HG03097 (cell line): Measurements from ENCODE around the gene CDC42SE1.

Source experiments
- ATAC-seq: cut with Tn5 transposase; IDR thresholded peaks from one replicate; pipeline ENCODE4 v1.9.1; 2021; ENCODE audit not compliant: unreplicated experiment, low FRiP score

CDC42SE1 gene

DNA sequence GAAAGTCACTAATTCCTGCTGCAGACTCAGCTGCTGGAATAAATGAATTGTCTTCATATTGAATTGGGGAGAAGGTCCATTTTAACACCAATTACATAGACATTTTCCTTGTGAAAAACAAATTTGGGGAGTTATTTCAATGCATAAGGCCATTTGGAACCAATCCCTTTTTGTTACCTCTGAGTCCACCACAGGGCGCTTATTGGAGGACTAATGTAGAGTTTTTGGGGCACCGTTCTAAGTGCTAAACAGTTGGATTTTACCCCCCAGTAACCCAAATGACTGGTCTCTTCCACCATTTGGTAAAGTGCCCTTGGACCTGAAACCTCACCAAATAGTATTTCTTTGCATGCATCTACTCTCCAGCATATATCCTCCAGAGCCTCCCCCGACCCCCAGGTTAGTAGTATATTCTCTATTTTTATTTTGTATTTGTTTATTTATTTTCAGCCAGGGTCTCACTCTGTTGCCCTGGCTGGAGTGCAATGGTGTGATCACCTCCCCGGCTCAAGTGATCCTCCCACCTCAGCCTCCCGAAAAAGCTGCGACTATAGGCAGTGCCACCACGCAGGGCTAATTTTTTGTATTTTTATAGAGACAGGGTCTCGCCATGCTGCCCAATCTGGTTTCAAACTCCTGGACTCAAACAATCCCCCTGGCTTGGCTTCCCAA is 49.6 kb downstream of the CDC42SE1 start:
- ATAC-seq: no peak

DNA sequence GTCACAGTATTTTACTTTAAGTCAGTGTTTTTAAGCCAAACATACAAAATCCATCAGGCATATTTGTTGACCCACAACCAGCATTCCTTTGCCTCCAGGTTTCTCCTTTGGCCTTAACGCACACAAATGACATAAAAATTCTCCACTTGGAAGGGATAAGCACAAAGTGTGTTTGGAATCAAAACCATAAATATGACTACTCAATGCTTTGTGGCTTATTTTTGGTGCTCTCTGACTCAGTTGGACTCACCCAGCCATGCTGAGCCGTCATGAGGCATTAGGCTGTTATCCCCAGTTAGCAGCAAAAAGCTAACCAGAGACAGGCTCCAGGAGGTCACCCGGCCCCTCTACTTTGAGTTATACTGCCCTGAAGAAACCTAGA is 50.2 kb downstream of the CDC42SE1 start:
- ATAC-seq: no peak

DNA sequence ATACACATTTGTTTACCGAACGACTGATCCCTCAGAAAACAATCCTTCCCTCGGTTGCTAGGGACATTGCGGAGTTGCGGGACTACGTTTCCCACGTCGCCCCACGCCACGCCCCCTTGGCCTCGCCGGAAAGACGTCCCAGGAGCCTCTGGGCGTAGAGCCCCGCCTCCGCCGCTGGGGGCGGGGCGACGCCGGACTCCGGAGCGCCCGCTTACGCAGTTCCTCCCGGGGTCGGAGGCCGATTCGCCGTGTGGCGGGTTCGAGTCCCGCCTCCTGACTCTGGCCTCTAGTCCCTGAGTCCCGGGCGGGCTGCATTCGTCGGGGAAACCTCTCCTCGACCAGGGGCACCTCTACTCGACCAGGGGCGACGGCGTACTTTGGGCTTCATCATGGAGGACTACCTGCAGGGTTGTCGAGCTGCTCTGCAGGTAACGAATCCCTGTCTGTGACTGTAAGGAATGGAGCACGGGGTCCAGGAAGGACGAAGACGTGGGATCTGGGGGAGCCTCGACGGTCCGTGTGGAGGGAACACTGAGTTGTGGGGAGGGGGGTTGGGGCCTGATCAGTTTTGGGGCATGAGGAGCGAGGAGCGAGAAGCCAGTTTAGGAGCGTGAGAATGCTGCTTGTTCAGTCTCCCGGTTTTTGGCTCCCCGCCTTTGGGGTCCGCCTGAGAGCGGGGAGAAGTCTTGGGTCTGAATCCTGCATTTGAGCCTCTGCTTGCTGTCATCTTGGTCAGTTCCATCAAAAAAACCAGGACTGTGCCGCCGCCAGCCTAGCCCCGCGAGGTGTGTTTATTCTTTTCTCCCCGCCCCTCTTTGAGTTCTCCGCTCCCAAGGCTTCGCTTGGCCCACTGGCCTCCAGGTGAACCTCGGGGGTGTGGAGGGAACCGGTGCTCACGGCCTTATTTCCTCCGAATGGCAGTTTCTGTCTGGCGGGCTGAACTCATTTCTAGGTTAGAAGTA is 50.9 kb downstream of the CDC42SE1 start, which contains the start of gene PRUNE1:
Gene PRUNE1 (plus strand): TSS at position 206 of the 962 bp plus-strand sequence. CDS start 184 bp downstream, at position 390.
- peak; percentile 75 for ATAC-seq

DNA sequence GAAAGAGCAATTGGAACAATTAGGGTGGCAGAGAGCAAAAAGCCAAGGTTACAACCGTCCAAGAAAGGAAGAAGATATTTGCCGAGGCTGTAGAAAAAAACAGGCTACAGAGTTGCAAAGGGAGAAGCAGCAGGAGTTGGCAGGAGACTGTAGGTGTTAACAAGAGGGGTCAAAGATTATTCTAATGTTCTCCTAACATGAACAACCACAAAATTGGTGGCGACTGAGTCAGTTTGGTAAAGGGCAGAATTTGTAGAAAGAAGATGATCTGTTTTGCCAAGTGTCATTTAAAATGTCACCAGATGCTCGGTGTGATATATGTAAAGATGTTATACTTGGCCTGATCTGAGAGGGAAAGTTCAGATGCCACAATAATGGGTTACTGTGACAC is 51.6 kb downstream of the CDC42SE1 start:
- ATAC-seq: no peak

DNA sequence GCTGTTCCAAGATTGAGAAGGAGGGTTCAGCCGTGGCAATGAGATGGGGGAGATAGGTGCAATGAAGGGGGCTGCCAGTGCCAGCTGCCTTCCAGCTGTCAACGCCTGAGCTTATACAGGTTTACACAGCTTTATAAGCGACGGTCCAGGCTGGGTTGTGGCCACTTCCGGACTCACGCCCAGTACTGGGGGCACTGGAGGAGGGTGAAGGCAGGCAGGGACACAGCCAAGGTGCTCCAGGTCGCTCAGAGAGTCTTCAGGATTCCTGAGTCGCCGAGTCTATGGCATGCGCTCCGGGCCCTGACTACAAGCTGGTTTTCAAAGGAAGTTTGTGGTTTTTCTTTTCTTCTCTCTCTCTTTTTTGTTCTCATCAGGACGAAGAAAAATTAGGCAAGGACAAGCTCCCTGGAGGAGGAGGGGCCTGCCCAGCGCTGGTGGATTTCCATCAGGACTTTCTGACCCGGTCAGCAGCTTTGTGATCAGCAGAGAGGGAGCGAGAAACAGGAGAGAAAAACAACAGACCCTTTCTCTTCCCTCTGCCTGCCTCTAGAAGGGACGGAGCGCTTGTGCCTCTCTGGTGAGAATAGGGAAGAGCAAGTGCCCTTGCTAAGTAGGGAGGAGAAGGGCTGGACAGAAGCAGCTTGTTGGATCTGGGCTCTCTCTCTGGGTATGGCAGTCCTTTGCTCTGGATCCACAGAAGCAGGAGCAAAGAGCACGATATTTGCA is 52.9 kb downstream of the CDC42SE1 start, which contains the start of gene MINDY1:
Gene MINDY1 (minus strand): TSS at position 576 of the 726 bp plus-strand sequence. CDS start 4,285 bp downstream, outside the sequence.
- ATAC-seq: no peak

DNA sequence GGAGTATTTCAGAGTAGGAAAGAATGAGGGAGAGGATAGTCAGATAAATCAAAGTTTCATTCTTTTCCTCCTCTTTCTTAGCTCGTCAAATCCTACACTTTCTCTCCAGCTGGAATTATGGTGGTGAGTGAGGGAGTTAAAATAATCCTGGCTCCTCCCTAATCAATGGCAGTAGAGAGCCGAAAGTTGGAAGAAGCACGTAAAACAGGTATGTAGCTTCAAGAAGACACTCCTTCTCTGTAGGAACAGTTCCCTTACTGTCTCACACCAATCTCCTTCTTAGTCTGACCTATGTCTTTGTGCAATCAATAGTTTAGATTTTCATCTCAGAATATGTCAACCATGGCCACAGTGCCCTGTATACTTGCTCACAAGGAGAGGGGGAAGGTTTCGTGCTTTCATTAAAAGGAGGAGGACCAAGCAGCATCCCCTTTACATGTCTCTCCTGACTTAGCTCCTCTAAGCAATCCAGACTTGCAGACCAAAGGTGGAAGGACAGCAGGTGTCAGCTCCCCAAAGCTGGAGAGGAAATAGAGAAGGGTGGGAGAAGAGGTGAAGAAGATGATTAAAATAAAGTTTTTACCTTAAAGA is 53.6 kb downstream of the CDC42SE1 start:
- no peak for ATAC-seq

DNA sequence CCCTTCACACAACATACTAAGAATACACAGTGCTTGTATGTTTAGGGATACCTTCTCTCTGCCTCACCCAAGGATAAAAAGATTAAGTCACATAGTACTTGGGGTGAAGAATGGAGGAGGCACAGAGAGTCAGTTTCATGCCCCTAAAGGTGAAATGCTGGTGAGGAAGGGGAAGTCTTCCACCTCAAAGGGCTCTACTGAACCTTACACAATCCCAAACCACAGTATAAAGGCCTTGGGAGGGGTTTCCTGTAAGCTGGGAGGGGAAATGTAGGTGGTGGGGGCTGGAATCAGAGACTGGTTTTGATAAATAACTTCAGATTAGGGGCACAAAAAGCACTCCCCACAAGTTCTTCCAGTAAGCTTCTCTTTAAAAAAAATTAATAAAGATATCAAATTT is 56.2 kb downstream of the CDC42SE1 start:
- no peak for ATAC-seq

DNA sequence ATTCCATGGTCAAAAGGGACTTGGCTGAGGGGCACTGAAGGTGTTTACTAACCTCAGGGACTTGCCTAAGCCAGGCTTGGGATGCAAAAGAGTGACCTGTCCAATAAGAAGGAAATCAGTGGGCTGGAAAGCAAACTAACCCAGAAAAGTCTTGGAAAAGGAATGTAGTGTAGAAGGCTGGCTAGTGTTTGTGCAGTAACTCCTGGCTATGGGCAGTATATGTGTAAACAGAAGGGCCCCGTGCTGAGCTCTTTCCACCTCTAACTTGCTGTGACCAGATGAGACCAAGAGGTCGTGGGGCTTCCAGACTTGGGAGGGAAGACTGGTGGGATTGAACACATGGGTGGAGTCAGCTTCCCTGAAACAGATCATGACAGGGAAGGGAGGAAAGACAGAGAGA is 56.8 kb downstream of the CDC42SE1 start:
- no peak for ATAC-seq

DNA sequence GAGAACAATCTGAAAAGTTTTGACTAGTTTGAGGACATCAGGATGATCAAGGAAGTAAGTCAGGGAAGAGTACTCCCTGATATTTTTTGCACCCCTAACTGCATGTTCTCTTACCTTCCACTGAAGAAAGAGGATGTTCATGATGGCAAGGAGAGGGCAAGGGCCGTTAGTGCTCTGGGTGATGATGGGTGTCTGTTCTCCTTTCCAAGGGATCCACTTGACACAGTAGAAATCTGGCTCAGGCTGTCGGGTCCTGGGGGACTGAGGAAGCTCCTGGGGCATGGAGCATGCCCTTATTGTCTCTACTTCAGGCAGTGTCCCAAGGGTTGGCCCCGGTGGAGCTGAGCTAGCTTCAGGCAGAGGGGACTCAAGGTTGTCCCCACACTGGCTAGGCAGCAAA is 57.4 kb downstream of the CDC42SE1 start:
- no peak for ATAC-seq

DNA sequence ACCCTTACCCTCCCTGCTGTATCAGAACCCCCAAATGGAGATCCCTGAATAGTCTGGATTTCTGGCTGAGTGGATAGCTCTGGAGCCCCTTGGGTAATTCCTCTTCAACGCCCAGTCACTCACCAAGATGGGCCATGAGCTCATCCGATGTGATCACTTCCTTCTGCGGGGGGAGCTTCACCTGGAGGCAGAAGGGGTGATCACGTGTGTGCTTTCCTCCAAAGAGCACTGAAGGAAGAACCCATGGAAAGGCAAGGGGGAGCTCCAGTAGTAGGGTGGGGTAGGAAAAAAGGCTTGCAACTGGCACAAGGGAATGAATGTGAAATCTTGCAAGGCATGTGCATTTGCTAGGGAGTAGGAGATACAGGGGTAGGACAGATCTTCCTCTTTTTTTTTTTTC is 57.8 kb downstream of the CDC42SE1 start:
- no peak for ATAC-seq
